GM21619 (cell line): ENCODE measurements around the gene FUT3.
"Not testable (repeated sequence)": the region's sequence is repeated elsewhere in the genome, so short reads cannot be mapped to it uniquely, and the experiment has no call there.

Source experiments
- ATAC-seq: cut with Tn5 transposase; IDR thresholded peaks from one replicate; pipeline ENCODE4 v1.9.1; 2021; ENCODE audit not compliant: unreplicated experiment

FUT3 gene

DNA sequence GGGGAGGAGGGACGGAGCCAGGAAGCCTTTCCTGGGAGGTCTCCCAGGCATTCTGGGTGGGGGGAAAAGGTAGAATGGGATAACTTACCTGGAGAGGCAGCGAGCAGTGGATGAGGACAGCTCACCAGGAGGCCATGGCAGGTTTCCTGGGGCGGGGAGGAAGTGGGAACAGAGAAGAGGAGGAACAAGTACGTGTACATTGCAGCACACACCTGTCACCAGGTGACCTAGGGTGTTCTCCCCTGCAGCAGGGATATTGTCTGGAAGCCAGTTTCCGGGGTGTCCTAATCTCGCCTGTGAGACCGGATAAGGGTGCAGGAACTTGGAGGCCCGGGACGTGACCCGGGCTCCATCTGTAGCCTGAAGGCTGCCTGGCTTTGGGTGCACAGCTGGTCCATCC lies at the start of gene FUT3:
FUT3 (minus strand) TSS at position 148 of the 400 bp plus-strand sequence.
- ATAC-seq: no peak

- no peak for ATAC-seq
These were observed 49.7 kb upstream of the FUT3 start for GRCh38 chr19:5900976-5901375.

- ATAC-seq: no peak
These were observed 48.7 kb upstream of the FUT3 start for GRCh38 chr19:5899728-5900526.

- no peak for ATAC-seq
These were observed 46.1 kb upstream of the FUT3 start for GRCh38 chr19:5897189-5897969.

DNA sequence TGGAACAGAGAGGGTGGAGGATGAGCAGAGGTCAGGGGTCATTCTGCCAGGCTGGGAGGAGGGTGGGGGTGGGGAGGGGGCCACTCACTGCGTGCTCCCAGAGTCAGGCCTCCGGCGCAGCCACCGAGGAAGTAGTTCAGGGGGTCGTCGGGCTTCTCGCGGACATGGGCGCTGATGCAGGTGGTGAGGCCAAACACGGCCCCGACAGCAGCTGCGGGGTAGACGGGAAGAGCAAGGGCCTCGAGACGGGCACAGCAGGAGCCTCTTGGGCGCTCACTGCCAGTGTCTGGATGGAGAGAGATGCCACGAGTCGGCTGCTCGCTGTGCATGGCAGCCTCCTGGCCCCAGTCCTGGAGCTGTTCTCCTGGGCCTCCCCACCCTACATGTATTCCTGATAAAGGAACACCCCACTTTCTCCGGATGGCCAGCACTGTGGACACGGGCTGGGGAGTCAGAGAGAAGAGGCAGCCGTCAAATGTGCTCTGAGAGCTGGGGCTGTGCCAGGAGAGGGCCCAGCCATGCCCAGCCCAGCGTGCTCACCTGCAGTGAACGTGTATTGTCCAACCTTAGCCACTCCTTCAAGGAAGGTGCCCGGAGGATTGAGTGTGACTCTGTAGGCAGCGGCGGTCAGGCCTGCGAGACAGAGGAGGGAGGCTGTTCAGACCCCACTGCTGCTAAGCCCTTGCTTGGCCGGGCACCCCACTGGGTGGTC lies 45.3 kb upstream of the FUT3 start:
- ATAC-seq: no peak

DNA sequence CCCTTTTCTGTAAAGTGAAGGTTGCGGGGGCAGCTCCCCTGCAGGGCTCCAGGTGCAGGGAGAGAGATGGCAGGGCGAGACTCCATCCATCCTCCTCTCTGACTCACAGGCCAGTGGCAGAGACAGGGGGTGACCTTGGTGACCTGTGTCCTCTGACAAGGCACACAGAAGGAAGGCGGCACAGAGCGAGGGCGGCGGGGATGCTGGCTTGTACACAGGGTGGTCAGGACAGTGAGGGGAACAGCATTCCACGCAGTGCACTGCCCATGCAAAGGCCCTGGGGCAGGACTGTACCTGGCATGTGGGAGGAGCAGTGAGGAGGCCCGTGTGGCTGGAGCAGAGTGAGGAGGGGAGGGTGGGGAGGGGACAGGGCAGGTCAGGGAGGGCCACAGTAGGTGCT lies 44.6 kb upstream of the FUT3 start:
- no peak for ATAC-seq

- no peak for ATAC-seq
These were observed 44.2 kb upstream of the FUT3 start for GRCh38 chr19:5895409-5895808.

GRCh38 chr19:5894704-5895349 lies 43.6 kb upstream of the FUT3 start:
- ATAC-seq: no peak

DNA sequence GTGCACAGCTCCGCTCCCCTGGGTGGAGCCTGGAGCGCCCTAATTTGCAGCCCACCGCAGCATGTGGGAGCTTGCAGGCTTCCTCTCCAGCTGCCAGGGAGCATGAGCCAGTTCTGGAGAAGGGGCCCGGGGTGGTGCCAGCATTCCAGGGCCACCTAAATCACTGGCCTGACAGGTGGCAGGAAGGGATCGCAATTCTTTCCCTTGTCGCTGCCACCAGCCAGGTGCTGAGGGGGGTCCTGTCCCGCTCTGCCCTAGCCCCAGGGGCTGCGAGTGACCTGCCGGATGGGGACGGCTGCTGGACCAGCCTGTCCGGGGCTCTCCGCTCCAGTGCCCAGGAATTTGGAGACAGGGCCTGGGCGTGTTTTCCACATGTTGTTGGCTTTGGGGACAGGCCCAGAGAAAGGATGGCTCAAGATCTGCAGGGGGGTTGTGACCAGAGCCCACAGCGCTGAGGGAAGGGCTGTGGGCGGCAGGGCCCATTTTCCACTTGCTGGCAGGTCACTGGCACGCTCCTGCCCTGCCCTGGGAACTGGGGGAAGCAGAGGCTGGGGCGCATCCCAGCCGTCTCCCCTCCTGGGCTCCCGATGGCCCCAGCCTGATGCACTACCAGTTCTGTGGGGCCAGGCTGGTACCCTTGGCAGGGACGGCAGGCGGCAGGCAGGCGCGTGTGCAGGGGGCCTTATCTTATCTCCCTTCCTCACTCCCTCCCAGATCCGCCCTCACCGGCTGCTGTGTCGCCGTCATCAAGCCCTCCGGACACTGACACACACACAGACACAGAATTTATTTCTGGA lies 42.9 kb upstream of the FUT3 start:
- ATAC-seq: no peak

- no peak for ATAC-seq
These were observed 42.2 kb upstream of the FUT3 start for GRCh38 chr19:5893296-5893903.

GRCh38 chr19:5892772-5893275 lies 41.6 kb upstream of the FUT3 start:
- no peak for ATAC-seq

DNA sequence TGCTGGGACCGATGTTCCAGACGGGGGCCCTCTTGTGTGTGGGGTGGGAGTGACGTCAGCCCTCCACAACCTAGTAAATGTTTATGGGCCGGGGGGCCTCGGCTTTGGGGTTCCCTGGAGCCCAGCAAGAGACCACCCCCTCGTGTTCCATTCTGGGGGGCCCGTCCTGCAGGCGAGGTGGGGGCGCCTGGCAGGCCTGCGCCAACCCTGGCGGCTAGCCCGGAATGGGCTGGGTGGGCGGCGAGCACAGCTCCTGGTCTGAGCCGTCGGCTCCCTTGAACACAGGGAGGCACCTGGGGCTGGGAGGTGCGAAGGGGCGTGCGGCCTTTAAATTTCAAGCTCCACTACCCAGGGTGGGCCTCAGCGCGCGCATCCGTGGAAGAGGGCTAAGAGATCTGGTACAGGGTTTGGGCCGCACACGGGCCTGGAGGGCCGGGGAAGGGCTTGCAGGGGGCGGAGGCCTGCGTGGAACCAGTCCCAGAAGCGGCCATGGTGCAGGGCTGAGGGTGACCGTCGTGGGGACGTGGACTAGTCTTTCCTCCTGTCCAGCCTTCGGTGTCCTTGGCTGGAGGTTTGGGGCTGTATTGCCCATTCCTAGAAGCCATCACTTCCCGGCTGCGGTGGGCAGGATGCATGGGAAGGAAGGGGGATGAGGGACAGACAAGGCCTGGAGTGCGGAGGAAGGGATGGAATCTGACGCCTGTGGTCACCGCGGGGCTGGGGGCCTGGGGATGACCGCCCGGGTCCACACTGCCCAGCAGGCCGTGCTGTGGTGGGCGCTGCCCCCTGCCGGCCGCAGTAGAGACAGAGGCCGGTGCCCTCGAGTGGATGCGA lies 40.9 kb upstream of the FUT3 start:
- ATAC-seq: no peak

DNA sequence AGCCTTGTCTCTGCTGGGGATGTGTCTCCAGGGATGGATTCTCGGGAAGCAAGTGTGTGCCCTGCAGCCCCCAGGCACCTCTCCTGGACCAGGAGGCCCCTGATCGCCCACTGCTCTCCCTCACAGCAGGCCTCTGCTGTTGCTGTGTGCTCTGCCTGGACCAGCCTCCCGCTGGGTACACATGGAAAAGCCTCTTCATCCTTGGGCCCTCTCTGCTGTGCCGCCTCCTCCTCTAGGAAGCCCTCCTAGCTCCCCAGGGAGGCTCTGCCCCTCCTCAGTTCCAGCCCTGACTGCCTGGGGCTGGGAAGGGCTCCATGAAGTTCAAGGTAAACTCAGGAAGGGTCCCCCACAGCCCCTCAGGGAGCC lies 40.3 kb upstream of the FUT3 start:
- ATAC-seq: no peak

GRCh38 chr19:5890099-5890498 lies 38.9 kb upstream of the FUT3 start:
- no peak for ATAC-seq

DNA sequence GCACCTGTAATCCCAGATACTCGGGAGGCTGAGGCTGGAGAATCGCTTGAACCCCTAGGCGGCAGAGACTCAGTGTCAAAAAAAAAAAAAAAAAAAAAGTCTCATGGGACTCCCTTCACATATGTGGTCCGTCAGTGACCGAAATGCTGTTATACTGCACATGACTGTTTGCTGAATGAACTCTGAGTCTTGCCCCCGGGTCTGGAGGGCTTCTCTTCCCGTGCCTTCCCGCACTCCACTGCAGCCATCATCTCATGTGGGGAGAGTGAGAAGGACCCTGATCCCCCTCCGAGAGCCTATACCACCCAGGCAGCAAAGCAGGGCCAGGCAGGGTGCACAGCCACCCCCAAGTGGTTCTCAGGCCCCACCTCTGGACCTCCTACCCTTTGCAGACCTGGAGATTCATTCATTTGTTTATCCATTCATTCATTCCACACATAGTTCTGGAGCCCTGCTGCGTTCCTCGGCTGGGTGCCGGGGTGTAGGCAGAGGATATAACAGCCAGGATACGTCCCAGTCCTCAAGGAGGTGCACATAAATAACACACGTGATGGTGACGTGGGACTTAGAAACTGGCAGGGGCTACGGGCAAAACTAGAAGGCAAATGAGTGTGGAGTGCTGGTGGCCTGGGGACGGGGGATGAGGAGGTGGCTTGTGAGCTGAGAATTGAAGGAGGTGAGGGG lies 38.2 kb upstream of the FUT3 start:
- no peak for ATAC-seq

DNA sequence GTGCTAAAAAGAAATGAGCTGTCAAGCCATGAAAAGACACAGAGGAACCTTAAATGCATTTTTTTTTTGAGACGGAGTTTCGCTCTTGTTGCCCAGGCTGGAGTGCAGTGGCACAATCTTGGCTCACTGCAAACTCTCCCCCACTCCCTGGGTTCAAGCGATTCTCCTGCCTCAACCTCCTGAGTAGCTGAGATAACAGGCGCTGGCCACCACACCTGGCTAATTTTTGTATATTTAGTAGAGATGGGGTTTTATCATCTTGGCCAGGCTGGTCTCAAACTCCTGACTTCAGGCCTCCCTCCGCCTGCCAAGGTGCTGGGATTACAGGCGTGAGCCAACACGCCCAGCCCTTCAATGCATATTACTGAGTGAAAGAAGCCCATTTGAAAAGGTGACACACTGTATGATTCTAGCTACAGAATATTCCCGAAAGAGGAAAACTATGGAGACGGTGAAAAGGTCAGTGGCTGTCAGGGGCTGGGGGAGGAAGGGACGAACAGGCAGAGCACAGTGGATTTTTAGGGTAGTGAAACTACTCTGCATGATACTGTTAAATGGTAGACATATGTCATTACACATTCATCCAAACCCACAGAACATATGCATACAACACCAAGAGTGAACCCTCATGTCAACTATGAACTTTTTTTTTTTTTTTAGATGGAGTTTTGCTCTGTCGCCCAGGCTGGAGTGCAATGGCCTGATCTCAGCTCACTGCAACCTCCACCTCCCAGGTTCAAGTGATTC lies 33.0 kb upstream of the FUT3 start:
- ATAC-seq: not testable (repeated sequence)

DNA sequence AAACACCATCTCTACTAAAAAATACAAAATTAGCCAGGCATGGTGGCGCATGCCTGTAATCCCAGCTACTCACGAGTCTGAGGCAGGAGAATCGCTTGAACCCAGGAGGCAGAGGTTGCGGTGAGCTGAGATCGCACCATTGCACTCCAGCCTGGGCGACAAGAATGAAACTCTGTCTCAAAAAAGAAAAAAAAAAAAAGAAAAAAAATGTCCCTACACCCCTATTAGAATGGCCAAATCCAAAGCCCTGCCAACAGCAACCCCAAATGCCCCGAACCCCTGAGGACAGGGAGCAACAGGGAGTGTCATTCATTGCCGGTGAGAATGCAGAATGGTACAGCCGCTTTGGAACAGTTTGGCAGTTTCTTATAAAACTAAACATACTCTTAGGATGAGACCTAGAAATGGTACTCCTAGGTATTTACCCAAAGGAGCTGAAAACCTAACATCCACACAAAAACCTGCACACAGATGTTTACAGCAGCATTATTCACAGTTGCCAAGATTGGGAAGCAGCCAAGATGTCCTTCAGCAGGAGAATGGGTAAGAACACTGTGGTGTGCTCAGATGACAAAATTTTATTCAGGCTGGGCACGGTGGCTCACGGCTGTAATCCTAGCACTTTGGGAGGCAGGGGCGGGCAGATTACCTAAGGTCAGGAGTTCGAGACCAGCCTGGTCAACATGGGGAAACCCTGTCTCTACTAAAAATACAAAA lies 32.1 kb upstream of the FUT3 start:
- not testable (repeated sequence) for ATAC-seq
